Smooth muscle cell (in vitro differentiated cells): ENCODE data around the gene ATXN8OS. TPM values are rescaled to one million over a fixed set of nuclear protein-coding genes. Genes with fewer than 3 reads are reported as not detected.
A peak's percentile ranks its signal among the peaks of the same experiment; 100 is the strongest.

Source experiments
- DNase-seq: peaks from one replicate; lab custom pipeline; 2025; ENCODE audit not compliant: unreplicated experiment; lab: John Stamatoyannopoulos, UW
- H2AFZ ChIP-seq: fragments of 200-600 bp; sonication (generic); 2 replicates; pipeline ENCODE4 v1.6.0; 2016; ENCODE audit warnings: antibody characterized with exemption, low read depth, mild to moderate bottlenecking
- H3F3A ChIP-seq: fragments of 200-600 bp; sonication (generic); 2 replicates; pipeline ENCODE4 v1.6.0; 2017; ENCODE audit warnings: antibody characterized with exemption, low read depth
- H3K27ac ChIP-seq: fragments of 200-600 bp; sonication (generic); 2 replicates; pipeline ENCODE4 v1.5.1; 2016; ENCODE audit warnings: low read depth, mild to moderate bottlenecking
- H3K27me3 ChIP-seq: fragments of 200-600 bp; sonication (generic); 2 replicates; pipeline ENCODE4 v1.6.1; 2016; ENCODE audit warnings: low read depth, mild to moderate bottlenecking
- H3K36me3 ChIP-seq: fragments of 200-600 bp; sonication (generic); 2 replicates; pipeline ENCODE4 v1.5.1; 2016; ENCODE audit warnings: low read depth
- H3K4me1 ChIP-seq: fragments of 200-600 bp; sonication (generic); 2 replicates; pipeline ENCODE4 v1.5.1; 2016; ENCODE audit warnings: low read depth
- H3K4me2 ChIP-seq: fragments of 200-600 bp; sonication (generic); 2 replicates; pipeline ENCODE4 v1.6.0; 2016; ENCODE audit warnings: mild to moderate bottlenecking
- H3K4me3 ChIP-seq: fragments of 200-600 bp; sonication (generic); 2 replicates; pipeline ENCODE4 v1.5.1; 2016; ENCODE audit warnings: mild to moderate bottlenecking
- H3K79me2 ChIP-seq: fragments of 200-600 bp; sonication (generic); 2 replicates; pipeline ENCODE4 v1.6.0; 2016; ENCODE audit warnings: low read depth, mild to moderate bottlenecking
- H3K9ac ChIP-seq: fragments of 200-600 bp; sonication (generic); 2 replicates; pipeline ENCODE4 v1.6.0; 2016; ENCODE audit warnings: low read depth
- H3K9me3 ChIP-seq: fragments of 200-600 bp; sonication (generic); replicated peaks from 2 replicates; pipeline ENCODE4 v1.5.1; 2016; ENCODE audit warnings: low read depth
- H4K20me1 ChIP-seq: fragments of 200-600 bp; sonication (generic); 2 replicates; pipeline ENCODE4 v1.6.0; 2016; ENCODE audit warnings: low read depth
- CTCF ChIP-seq: fragments of 200-600 bp; sonication (generic); IDR thresholded peaks from 2 replicates; pipeline ENCODE4 v1.5.1; 2017; ENCODE audit warnings: borderline replicate concordance, mild to moderate bottlenecking, antibody characterized with exemption; ENCODE audit not compliant: insufficient read depth, poor library complexity, severe bottlenecking
- WGBS: methylation state at CpG from one replicate; pipeline ENCODE4 v1.1.7; 2016; ENCODE audit warnings: low lambda C conversion rate; 5-methylcytosine and 5-hydroxymethylcytosine counted together
- polyA plus RNA-seq: library from polyadenylated mRNA; unstranded; fragments of >200 nt; fragmentation: Nextera tagmentation; extraction: Ambion mirVana; gene quantifications from 2 replicates; pipeline ENCODE4 v1.2.1, GENCODE V29; 2016
- total RNA-seq: library from RNA; depleted of rRNA; stranded (reverse); fragments of >200 nt; gene quantifications from 2 replicates; pipeline ENCODE4 v1.2.3, GENCODE V29; 2014

The ATXN8OS gene
- total and polyA plus RNA-seq, 2 experiments from 2014 or later = not detected

DNA sequence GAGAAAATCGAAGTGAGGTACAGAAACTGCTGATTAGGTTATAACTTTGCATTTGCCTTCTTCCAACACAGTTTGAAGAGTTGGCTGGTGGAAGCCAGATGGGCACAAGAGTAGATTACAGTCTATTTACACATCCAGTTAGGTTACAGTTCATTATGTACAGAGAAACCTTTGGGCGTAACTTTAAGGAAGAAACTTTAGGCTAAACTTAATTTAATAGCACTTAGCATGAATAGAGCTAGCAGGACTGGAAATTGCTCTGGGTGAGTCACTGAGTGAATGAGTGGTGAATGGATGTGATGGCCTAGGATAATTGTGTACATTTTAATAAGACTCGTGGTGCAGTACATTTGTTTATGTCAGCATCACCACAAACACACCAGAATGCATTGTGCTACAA is 63.5 kb downstream of the ATXN8OS start:
- H3K4me1 ChIP-seq = no peaks in the 10 kb centered on the region
- H3F3A ChIP-seq = no peaks in the 10 kb centered on the region
- 64% methylated on average over 3 of the region's 3 CpGs for WGBS
- H3K27me3 ChIP-seq = no peaks in the 10 kb centered on the region
- no peaks in the 10 kb centered on the region for H3K9me3 ChIP-seq
- H3K79me2 ChIP-seq = no peaks in the 10 kb centered on the region
- H3K9ac ChIP-seq = no peak overlapping the region
- no peak for DNase-seq
- H3K4me2 ChIP-seq = no peak overlapping the region
- H2AFZ ChIP-seq = no peak overlapping the region
- H3K4me3 ChIP-seq = no peak overlapping the region
- no peak for TF ChIP-seq CTCF
- no peaks in the 10 kb centered on the region for H4K20me1 ChIP-seq
- peak overlapping the region; percentile 10 for H3K27ac ChIP-seq
- no peaks in the 10 kb centered on the region for H3K36me3 ChIP-seq

DNA sequence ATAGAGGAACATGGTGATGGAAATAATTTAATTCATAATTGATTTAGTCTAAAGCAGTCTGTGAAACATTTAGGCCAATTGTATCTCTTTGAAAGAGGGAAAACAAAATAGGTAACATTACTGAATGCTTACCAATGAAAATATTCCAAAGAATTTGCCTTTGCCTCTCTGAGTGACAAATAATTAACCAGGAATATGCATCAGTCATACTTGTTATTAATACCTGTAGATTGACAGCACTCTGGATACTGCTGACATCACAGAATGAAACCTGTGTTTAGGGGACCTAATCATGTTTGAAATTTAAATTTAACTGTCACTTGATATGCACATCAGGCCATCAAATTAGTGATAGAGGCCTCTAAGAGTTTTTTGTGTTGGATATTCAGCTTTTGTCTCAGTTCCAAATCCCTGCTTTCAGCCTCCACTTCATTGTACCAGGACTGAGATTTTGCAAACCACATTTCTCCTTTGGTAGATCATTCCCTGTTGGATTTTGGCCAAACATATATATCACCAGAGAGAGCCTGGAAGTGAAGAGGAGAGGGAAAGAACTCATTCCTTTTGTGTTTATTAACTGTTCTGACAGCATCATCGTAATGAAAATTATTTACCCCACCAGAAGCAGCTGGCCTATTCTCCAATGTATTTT is 65.4 kb downstream of the ATXN8OS start:
- no peak overlapping the region for H3K4me3 ChIP-seq
- H3K4me1 ChIP-seq = no peaks in the 10 kb centered on the region
- no peak overlapping the region for H3K4me2 ChIP-seq
- no peak overlapping the region for H3K27ac ChIP-seq
- no peak for TF ChIP-seq CTCF
- H3F3A ChIP-seq = no peaks in the 10 kb centered on the region
- no peaks in the 10 kb centered on the region for H3K27me3 ChIP-seq
- DNase-seq = no peak
- H3K79me2 ChIP-seq = no peaks in the 10 kb centered on the region
- 97% methylated on average over 1 of the region's 1 CpG for WGBS
- H3K9me3 ChIP-seq = no peaks in the 10 kb centered on the region
- no peak overlapping the region for H3K9ac ChIP-seq
- H4K20me1 ChIP-seq = no peaks in the 10 kb centered on the region
- no peak overlapping the region for H2AFZ ChIP-seq
- H3K36me3 ChIP-seq = no peaks in the 10 kb centered on the region

- H3K4me1 ChIP-seq = no peaks in the 10 kb centered on the region
- H3K9ac ChIP-seq = no peak overlapping the region
- no peak for TF ChIP-seq CTCF
- no peaks in the 10 kb centered on the region for H3F3A ChIP-seq
- no peak overlapping the region for H3K27ac ChIP-seq
- DNase-seq = no peak
- 48% methylated on average over 1 of the region's 1 CpG for WGBS
- no peak overlapping the region for H3K4me3 ChIP-seq
- no peak overlapping the region for H2AFZ ChIP-seq
- H3K27me3 ChIP-seq = no peaks in the 10 kb centered on the region
- no peaks in the 10 kb centered on the region for H3K36me3 ChIP-seq
- H3K4me2 ChIP-seq = no peak overlapping the region
- H4K20me1 ChIP-seq = no peaks in the 10 kb centered on the region
- no peaks in the 10 kb centered on the region for H3K79me2 ChIP-seq
- no peaks in the 10 kb centered on the region for H3K9me3 ChIP-seq
Measured at GRCh38 chr13:70173598-70173959, 66.0 kb downstream of the ATXN8OS start.

- H3K4me1 ChIP-seq = no peaks in the 10 kb centered on the region
- no peaks in the 10 kb centered on the region for H3K27me3 ChIP-seq
- no peak overlapping the region for H3K4me2 ChIP-seq
- no peak overlapping the region for H3K4me3 ChIP-seq
- H3F3A ChIP-seq = no peaks in the 10 kb centered on the region
- H3K79me2 ChIP-seq = no peaks in the 10 kb centered on the region
- no peaks in the 10 kb centered on the region for H4K20me1 ChIP-seq
- TF ChIP-seq CTCF = no peak
- no peak for DNase-seq
- no peak overlapping the region for H2AFZ ChIP-seq
- WGBS = 97% methylated on average over 1 of the region's 1 CpG
- no peak overlapping the region for H3K9ac ChIP-seq
- H3K9me3 ChIP-seq = no peaks in the 10 kb centered on the region
- no peaks in the 10 kb centered on the region for H3K36me3 ChIP-seq
- H3K27ac ChIP-seq = no peak overlapping the region
Measured at GRCh38 chr13:70178346-70178745, 70.7 kb downstream of the ATXN8OS start.

Other genes starting within 250 kb of the ATXN8OS start
- not detected in 2 replicates for gene KLHL1, start 626 bp downstream of the ATXN8OS start, total RNA-seq
- not detected in 2 replicates for gene KLHL1, start 626 bp downstream of the ATXN8OS start, polyA plus RNA-seq